Measurements from ENCODE around the gene LOXL4. TPM values are rescaled to one million over a fixed set of nuclear protein-coding genes. Genes with fewer than 3 reads are reported as not detected.

LOXL4 gene
- 25.7 and 32.9 TPM in 2 replicates for total RNA-seq

GRCh38 chr10:98267894-98268693 is at the start of gene LOXL4:
Gene LOXL4, minus strand, starts transcription at chr10:98268194. Its CDS starts 5,175 bp downstream, at chr10:98263019.

Other genes with a start within 250 kb of the LOXL4 start
- not detected in 2 replicates for gene CRTAC1, start 237.6 kb downstream of the LOXL4 start, total RNA-seq
- gene R3HCC1L, start 133.5 kb downstream of the LOXL4 start, total RNA-seq = 13.5 and 15.3 TPM in 2 replicates
- gene PYROXD2, start 147.0 kb upstream of the LOXL4 start, total RNA-seq = 14.5 and 29.5 TPM in 2 replicates
- gene HPS1, start 178.7 kb upstream of the LOXL4 start, total RNA-seq = 24.7 and 32.4 TPM in 2 replicates